NB4 (cell line): ENCODE data around the gene C12orf56.

Experiments
- CTCF ChIP-seq: IDR thresholded peaks from one replicate; pipeline ENCODE4 v1.5.1; 2012; ENCODE audit warnings: low read depth, low read length
- MAX ChIP-seq: IDR thresholded peaks from 2 replicates; pipeline ENCODE4 v1.6.1; 2011; ENCODE audit warnings: low read depth, low read length

- TF ChIP-seq CTCF = no peak
- TF ChIP-seq MAX = no peak
These were observed 146.7 kb downstream of the C12orf56 start for GRCh38 chr12:64243809-64244208.
